ENCODE results near the gene RNF126.

- TF ChIP-seq CTCF (IDR thresholded peaks at IDR 0.05; ENCODE audit: low read depth, low read length): no peak
- TF ChIP-seq EZH2phosphoT487 (IDR thresholded peaks at IDR 0.05; ENCODE audit: low read depth): no peak
Measured at GRCh38 chr19:679418-680286, 16.6 kb upstream of the RNF126 start.
